ENCODE results near the gene ELOVL2. TPM values are rescaled to one million over a fixed set of nuclear protein-coding genes. Genes with fewer than 3 reads are reported as not detected.

ELOVL2 gene
- total and polyA plus RNA-seq, 2 experiments from 2014 or later = 0.29 to 0.32 TPM

DNA sequence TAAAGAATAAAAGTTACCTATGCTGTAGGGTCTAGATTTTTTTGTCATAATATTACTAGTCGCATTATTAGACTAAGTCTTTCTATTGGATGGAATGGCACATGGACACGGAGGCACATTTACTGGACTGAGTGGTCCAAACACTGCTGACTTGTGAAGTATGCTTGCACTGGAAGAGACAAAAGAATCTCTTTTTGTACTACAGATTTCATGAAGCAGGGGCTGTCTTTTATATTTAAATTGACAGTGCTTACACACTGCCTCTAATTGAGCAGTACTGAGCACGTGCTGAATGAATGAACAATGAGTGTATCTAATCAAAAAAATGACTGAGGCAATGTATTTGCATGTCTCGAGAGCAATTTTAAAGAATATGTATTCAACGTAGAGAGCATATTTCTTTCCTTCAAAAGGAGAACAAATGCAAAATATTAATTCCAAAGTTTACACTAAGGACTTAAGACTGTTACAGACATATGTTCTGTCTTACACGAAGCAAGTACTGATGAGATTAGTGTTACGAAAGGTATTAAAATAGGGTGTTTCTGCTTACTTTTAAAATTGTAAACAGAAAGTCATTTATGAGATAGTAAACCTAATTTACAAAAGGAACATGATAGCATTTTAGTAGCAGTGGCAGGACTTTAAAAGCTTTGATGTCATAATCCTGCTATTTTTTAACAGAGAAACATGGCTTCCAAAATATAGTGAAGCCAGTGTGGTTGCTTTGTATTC lies 8.3 kb downstream of the ELOVL2 start:
- Histone ChIP-seq H3K4me2 (ENCODE audit: unreplicated experiment) (no peak overlapping the region), H3K27me3 (replicated peaks; ENCODE audit: insufficient read depth) (no peaks in the 10 kb centered on the region), H3K79me2 (ENCODE audit: insufficient read depth) (no peaks in the 10 kb centered on the region), H3K27ac (no peak overlapping the region), H3K9me2 (ENCODE audit: insufficient read depth) (no peaks in the 10 kb centered on the region), H3K9ac (no peak overlapping the region), H3K4me1 (ENCODE audit: insufficient read depth) (peaks cover 15% of the 10 kb centered on the region), H3F3A (ENCODE audit: insufficient read depth) (no peaks in the 10 kb centered on the region; the same call in 1 of the 2 replicates), H3K4me3 (no peak overlapping the region), H3K9me3 (ENCODE audit: low read depth) (no peaks in the 10 kb centered on the region), H2AFZ (no peak overlapping the region), H4K20me1 (ENCODE audit: insufficient read depth) (no peaks in the 10 kb centered on the region), H3K36me3 (ENCODE audit: low read depth) (no peaks in the 10 kb centered on the region)
- TF ChIP-seq EZH2phosphoT487 (IDR thresholded peaks at IDR 0.05; ENCODE audit: insufficient read depth, low read depth) = no peak
- no peak for TF ChIP-seq EZH2 (IDR thresholded peaks at IDR 0.05; ENCODE audit: insufficient read depth, poor library complexity, severe bottlenecking)
- no peak for DNase-seq
- WGBS, 2 experiments (ENCODE audit: low coverage in 1 of 2, low lambda C conversion rate in 2 of 2, missing lambda C conversion rate in 2 of 2) = 93 to 94% methylated on average over 7 of the region's 7 CpGs
- in situ Hi-C loops (cut with MboI) = no loop called here

DNA sequence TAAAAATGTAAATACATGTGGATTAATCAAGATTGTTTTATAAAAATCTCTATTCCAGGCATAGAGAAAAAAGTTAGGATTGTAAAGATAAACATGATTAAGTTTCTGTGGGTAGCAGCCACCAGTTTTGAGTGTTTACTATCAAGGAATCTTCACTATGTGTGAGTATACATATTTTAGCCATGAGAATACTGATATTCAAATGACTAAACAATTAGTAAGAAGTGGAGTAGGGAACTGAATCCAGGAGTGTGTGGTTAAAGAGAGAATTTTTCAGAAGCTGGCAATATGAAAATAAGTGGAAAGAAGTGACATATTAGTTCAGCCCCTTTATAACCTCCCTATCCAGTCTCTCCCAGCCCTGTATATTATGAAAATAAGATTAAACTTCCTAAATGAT lies 10.3 kb downstream of the ELOVL2 start:
- no peaks in the 10 kb centered on the region for H3F3A ChIP-seq (ENCODE audit: insufficient read depth)
- peak overlapping the region; percentile 68 for H3K4me2 ChIP-seq (ENCODE audit: unreplicated experiment)
- in situ Hi-C loops (cut with MboI) = no loop called here
- H3K27ac ChIP-seq = no peak overlapping the region
- H3K4me1 ChIP-seq (ENCODE audit: insufficient read depth) = peaks cover 15% of the 10 kb centered on the region
- TF ChIP-seq EZH2phosphoT487 (IDR thresholded peaks at IDR 0.05; ENCODE audit: insufficient read depth, low read depth) = peak; percentile 76; the same call in 1 of the 2 replicates
- no peak for TF ChIP-seq EZH2 (IDR thresholded peaks at IDR 0.05; ENCODE audit: insufficient read depth, poor library complexity, severe bottlenecking)
- no peaks in the 10 kb centered on the region for H3K9me3 ChIP-seq (ENCODE audit: low read depth)
- H3K36me3 ChIP-seq (ENCODE audit: low read depth) = no peaks in the 10 kb centered on the region
- DNase-seq = peak; percentile 86
- H3K4me3 ChIP-seq = no peak overlapping the region
- no peaks in the 10 kb centered on the region for H4K20me1 ChIP-seq (ENCODE audit: insufficient read depth)
- no peaks in the 10 kb centered on the region for H3K27me3 ChIP-seq (replicated peaks; ENCODE audit: insufficient read depth)
- H3K79me2 ChIP-seq (ENCODE audit: insufficient read depth) = no peaks in the 10 kb centered on the region
- no peak overlapping the region for H3K9ac ChIP-seq
- no peaks in the 10 kb centered on the region for H3K9me2 ChIP-seq (ENCODE audit: insufficient read depth)
- no peak overlapping the region for H2AFZ ChIP-seq

GRCh38 chr6:11030904-11031303 lies 13.2 kb downstream of the ELOVL2 start:
- 88 to 93% methylated on average over 4 of the region's 4 CpGs for WGBS, 2 experiments (ENCODE audit: low coverage in 1 of 2, low lambda C conversion rate in 2 of 2, missing lambda C conversion rate in 2 of 2)
- Histone ChIP-seq H3K4me2 (ENCODE audit: unreplicated experiment) (no peak overlapping the region), H2AFZ (no peak overlapping the region), H3K4me3 (no peak overlapping the region), H3K27ac (no peak overlapping the region), H4K20me1 (ENCODE audit: insufficient read depth) (no peaks in the 10 kb centered on the region), H3K79me2 (ENCODE audit: insufficient read depth) (no peaks in the 10 kb centered on the region), H3K9me3 (ENCODE audit: low read depth) (no peaks in the 10 kb centered on the region), H3K36me3 (ENCODE audit: low read depth) (no peaks in the 10 kb centered on the region), H3F3A (ENCODE audit: insufficient read depth) (no peaks in the 10 kb centered on the region), H3K27me3 (replicated peaks; ENCODE audit: insufficient read depth) (no peaks in the 10 kb centered on the region), H3K9ac (no peak overlapping the region), H3K9me2 (ENCODE audit: insufficient read depth) (no peaks in the 10 kb centered on the region), H3K4me1 (ENCODE audit: insufficient read depth) (peaks cover 15% of the 10 kb centered on the region)
- in situ Hi-C loops (cut with MboI) = no loop called here
- no peak for TF ChIP-seq EZH2phosphoT487 (IDR thresholded peaks at IDR 0.05; ENCODE audit: insufficient read depth, low read depth)
- TF ChIP-seq EZH2 (IDR thresholded peaks at IDR 0.05; ENCODE audit: insufficient read depth, poor library complexity, severe bottlenecking) = no peak
- no peak for DNase-seq

DNA sequence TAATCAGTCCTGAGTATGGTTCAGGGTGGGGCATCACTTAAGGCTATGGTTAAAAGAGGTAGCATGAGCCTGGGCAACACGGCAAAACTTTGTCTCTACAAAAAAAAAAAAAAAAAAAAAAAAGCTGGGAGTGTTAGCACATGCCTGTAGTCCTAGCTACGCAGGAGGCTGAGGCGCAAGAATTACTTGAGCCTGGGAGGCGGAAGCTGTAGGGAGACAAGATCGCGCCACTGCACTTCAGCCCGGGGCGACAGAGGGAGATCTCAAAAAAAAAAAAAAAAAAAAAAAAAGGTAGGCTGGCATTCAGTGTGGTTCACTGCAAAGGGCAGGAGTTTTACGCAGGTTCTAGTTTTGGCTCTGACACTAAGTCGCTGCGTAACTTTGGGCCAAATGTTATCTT lies 15.1 kb downstream of the ELOVL2 start:
- no peaks in the 10 kb centered on the region for H3K79me2 ChIP-seq (ENCODE audit: insufficient read depth)
- H3K4me3 ChIP-seq = no peak overlapping the region
- H3K9me2 ChIP-seq (ENCODE audit: insufficient read depth) = no peaks in the 10 kb centered on the region
- DNase-seq = no peak
- H4K20me1 ChIP-seq (ENCODE audit: insufficient read depth) = no peaks in the 10 kb centered on the region
- in situ Hi-C loops (cut with MboI) = no loop called here
- H3F3A ChIP-seq (ENCODE audit: insufficient read depth) = no peaks in the 10 kb centered on the region
- no peak overlapping the region for H3K9ac ChIP-seq
- no peak overlapping the region for H2AFZ ChIP-seq
- TF ChIP-seq EZH2 (IDR thresholded peaks at IDR 0.05; ENCODE audit: insufficient read depth, poor library complexity, severe bottlenecking) (no peak), EZH2phosphoT487 (IDR thresholded peaks at IDR 0.05; ENCODE audit: insufficient read depth, low read depth) (no peak)
- WGBS, 2 experiments (ENCODE audit: low coverage in 1 of 2, low lambda C conversion rate in 2 of 2, missing lambda C conversion rate in 2 of 2) = 96 to 99% methylated on average over 11 of the region's 11 CpGs
- no peak overlapping the region for H3K27ac ChIP-seq
- H3K36me3 ChIP-seq (ENCODE audit: low read depth) = no peaks in the 10 kb centered on the region
- no peaks in the 10 kb centered on the region for H3K9me3 ChIP-seq (ENCODE audit: low read depth)
- H3K4me1 ChIP-seq (ENCODE audit: insufficient read depth) = peaks cover 10% of the 10 kb centered on the region
- H3K4me2 ChIP-seq (ENCODE audit: unreplicated experiment) = no peak overlapping the region
- H3K27me3 ChIP-seq (replicated peaks; ENCODE audit: insufficient read depth) = no peaks in the 10 kb centered on the region

All from GM23248 (cell line).